GM12891 (cell line): ENCODE data around the gene MEPCE.

ENCODE experiments used
- PAX5 ChIP-seq: IDR thresholded peaks from 2 replicates; pipeline ENCODE4 v1.6.1; 2011; ENCODE audit warnings: low read length, moderate library complexity, mild to moderate bottlenecking; ENCODE audit not compliant: insufficient read depth, severe bottlenecking
- POLR2A ChIP-seq: IDR thresholded peaks from 2 replicates; pipeline ENCODE4 v1.6.1; 2011; ENCODE audit warnings: low read depth, low read length, control low read depth
- POLR2AphosphoS5 ChIP-seq: IDR thresholded peaks from 2 replicates; pipeline ENCODE4 v1.6.1; 2011; ENCODE audit warnings: low read depth, low read length, control low read depth
- POU2F2 ChIP-seq: IDR thresholded peaks from 2 replicates; pipeline ENCODE4 v1.6.1; 2011; ENCODE audit warnings: low read depth, mild to moderate bottlenecking, control low read depth, low read length, moderate library complexity
- SPI1 ChIP-seq: IDR thresholded peaks from 2 replicates; pipeline ENCODE4 v1.6.1; 2011; ENCODE audit warnings: low read depth, low read length, control low read depth
- TAF1 ChIP-seq: IDR thresholded peaks from 2 replicates; pipeline ENCODE4 v1.6.1; 2011; ENCODE audit warnings: low read depth, low read length, control low read depth

DNA sequence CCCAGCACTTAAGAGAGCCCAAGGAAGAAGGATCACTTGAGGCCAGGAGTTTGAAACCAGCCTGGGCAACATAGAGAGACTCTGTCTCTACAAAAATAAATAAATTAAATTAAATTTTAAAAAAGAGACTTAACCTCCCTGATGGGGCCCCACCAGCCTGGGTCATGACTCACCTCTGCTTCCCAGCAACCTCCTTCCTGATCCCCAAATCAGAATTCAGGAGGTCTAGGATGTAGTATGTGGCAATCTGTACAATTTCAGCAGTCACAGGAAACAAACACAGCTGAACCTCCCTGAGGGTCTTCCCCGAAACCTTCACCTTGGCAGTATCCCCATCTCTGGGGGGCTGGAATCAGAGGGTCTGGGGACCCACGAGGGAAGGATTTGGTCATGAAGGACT is 16.4 kb downstream of the MEPCE start:
- TF ChIP-seq POLR2A: no peak
- no peak for TF ChIP-seq POLR2AphosphoS5
- no peak for TF ChIP-seq TAF1
- no peak for TF ChIP-seq SPI1
- no peak for TF ChIP-seq PAX5
- TF ChIP-seq POU2F2: no peak
